ENCODE measurements around the gene SNAI1.

- no peak for TF ChIP-seq CTCF (conservative IDR thresholded peaks at IDR 0.05; ENCODE audit: low read depth, low read length)
- TF ChIP-seq EZH2 (IDR thresholded peaks at IDR 0.05; ENCODE audit: borderline replicate concordance, low read depth, low read length, poor library complexity, severe bottlenecking) = no peak
Observed at GRCh38 chr20:49984426-49985153, 1.8 kb downstream of the SNAI1 start.
